Measurements from ENCODE around the gene CLSTN2.

Gene CLSTN2

GRCh38 chr3:140470211-140470610, 535.2 kb downstream of the CLSTN2 start:
- Histone ChIP-seq H3K4me3 (no peak overlapping the region), H3K27ac (no peak overlapping the region)
- TF ChIP-seq CTCF (IDR thresholded peaks at IDR 0.05): no peak
- DNase-seq (ENCODE audit: low spot score): no peak

- no peak for DNase-seq (ENCODE audit: low spot score)
- no peak overlapping the region for H3K4me3 ChIP-seq
- TF ChIP-seq CTCF (IDR thresholded peaks at IDR 0.05): no peak
- H3K27ac ChIP-seq: no peak overlapping the region
Measured at GRCh38 chr3:140470962-140471361, 536.0 kb downstream of the CLSTN2 start.

- no peak for DNase-seq (ENCODE audit: low spot score)
- Histone ChIP-seq H3K27ac (no peak overlapping the region), H3K4me3 (no peak overlapping the region)
- TF ChIP-seq CTCF (IDR thresholded peaks at IDR 0.05): no peak
Measured at GRCh38 chr3:140472306-140473020, 537.5 kb downstream of the CLSTN2 start.

- no peak for DNase-seq (ENCODE audit: low spot score)
- Histone ChIP-seq H3K27ac (no peak overlapping the region), H3K4me3 (no peak overlapping the region)
- TF ChIP-seq CTCF (IDR thresholded peaks at IDR 0.05): no peak
Measured at GRCh38 chr3:140487566-140487965, 552.6 kb downstream of the CLSTN2 start.

- Histone ChIP-seq H3K4me3 (no peak overlapping the region), H3K27ac (no peak overlapping the region)
- no peak for TF ChIP-seq CTCF (IDR thresholded peaks at IDR 0.05)
- no peak for DNase-seq (ENCODE audit: low spot score)
Measured at GRCh38 chr3:140493271-140493670, 558.3 kb downstream of the CLSTN2 start.

- no peak for TF ChIP-seq CTCF (IDR thresholded peaks at IDR 0.05)
- Histone ChIP-seq H3K4me3 (no peak overlapping the region), H3K27ac (no peak overlapping the region)
- DNase-seq (ENCODE audit: low spot score): no peak
Measured at GRCh38 chr3:140494970-140495369, 560.0 kb downstream of the CLSTN2 start.

- no peak for TF ChIP-seq CTCF (IDR thresholded peaks at IDR 0.05)
- DNase-seq (ENCODE audit: low spot score): no peak
- Histone ChIP-seq H3K4me3 (no peak overlapping the region), H3K27ac (no peak overlapping the region)
Measured at GRCh38 chr3:140497331-140497730, 562.3 kb downstream of the CLSTN2 start.

All from coronary artery (tissue), 2 donors.